NCI-H2196 (cell line): ENCODE results near the gene PXMP4.

Experiments
- DNase-seq: peaks from one replicate; lab custom pipeline; 2025; ENCODE audit not compliant: unreplicated experiment; lab: John Stamatoyannopoulos, UW

PXMP4 gene

DNA sequence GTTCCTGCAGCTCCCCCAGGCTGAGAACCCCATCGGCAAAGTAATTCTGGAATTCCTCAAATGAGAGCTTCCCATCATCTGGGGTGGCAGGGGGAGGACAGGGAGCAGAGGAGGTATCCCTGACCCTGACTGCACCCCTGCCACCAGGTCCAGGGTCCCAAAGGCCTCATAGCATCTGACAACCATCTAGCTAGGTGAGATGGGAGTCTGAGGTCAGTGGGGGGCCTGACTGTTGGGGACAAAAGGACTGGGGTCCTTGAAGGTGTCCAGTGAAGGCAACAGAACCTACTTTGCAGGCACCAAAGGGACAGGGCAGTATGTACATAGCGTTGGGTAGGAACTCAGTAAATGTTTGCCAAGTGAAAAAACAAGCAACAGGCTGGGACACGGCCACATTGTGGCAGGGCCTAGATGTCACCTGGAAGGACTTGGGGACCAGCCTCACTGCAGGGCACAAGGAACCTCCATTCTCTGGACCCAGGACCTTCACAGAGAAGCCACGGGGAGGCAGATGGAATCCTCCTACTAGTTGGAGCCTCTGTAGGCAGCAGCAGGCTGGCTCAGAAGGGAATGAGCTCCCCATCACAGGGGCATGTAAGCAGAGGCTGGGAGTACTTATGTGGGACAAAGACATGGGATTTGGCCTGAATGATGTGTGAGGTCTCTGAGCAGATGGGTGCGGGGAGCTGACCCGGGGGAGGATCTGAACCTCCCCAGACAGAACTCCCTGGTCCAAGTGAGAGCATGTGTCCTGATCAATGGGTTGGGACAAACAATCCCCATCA is 49.2 kb downstream of the PXMP4 start:
- no peak for DNase-seq

DNA sequence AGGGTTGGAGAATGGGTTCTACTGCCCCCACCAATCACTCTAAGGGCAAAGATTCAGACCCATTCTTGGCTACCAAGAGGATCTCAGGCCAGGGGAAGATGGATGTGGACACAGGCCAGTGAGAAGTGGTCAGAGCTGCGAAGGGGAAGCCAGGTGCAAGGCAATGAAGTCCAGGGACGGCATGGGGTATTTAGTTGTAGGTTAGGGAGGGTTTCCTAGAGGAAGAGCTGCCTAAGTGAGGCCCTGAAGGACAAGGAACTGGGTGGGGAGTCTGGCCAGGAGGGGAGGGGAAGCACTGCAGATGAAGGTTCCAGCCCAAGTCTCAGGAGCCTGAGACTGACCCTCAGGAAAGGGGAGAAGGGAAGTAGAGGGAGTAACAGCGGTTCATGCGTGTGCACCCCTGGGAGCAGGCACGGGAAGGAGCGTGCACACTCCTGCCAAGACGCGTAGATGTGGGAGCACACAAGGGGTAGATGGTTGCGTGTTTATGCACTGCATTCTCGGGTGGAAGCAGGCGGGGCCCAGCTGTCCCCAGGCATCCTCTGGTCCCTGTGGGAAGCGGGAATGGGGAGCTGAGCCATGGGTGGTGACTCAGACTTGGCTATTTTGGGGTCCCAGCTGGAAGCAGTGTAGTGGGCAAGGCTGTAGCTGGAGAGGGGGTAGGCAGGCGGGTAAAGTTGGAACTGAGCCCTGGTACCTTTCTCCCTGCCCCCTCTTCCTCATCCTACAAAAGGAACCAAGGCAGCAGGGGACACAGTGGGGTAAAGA is 50.1 kb downstream of the PXMP4 start:
- no peak for DNase-seq

DNA sequence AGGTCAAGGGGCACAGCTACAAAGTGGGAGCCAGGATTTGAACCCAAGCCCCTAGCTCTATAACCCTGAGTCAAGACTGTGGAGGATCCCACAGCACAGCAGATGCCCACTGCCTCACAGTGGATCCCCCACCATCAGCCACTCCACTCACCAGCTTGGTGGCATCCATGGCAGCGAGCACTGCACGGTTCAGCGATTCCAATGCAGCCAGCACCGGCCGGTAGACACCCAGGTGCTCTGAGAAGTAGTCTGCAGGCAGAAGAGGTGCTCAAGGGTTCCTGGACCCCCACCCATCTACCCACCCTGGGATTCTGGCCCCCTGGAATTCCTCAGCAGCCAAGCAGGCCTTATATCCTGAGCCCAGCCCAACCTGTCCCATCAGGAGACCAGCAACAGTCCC is 50.9 kb downstream of the PXMP4 start:
- DNase-seq: no peak

DNA sequence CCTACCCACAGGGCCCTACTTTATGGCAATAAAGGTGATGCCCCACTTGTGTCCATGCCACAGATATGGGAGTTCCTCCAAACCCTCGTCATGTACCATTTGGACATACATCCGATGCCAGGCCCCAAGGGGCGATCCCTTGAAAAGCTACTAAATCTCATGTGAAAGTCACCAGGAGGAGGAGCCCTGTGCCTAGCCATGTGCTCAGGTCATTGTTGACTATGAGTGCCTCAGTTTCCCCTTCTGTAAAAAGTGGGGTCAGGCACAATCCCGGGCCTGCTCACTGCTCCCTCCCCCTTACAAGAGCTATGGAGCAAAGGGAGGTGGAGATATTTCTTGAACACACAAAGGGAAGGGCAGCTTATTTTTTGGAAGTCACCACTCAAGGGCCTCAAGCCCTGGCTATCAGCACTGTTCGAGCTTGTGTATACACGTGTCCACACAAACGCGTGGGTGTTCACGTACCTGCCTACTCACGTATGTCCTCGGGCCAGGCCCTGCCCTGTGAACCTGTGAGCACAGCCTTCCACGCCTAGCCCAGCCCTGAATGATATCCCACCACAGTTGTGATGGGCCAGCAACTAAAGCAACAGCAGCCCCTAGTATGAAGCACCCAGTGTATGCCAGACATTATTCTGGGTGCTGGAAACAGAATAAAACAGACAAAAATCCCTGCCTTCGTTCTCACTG is 51.5 kb downstream of the PXMP4 start:
- no peak for DNase-seq

DNA sequence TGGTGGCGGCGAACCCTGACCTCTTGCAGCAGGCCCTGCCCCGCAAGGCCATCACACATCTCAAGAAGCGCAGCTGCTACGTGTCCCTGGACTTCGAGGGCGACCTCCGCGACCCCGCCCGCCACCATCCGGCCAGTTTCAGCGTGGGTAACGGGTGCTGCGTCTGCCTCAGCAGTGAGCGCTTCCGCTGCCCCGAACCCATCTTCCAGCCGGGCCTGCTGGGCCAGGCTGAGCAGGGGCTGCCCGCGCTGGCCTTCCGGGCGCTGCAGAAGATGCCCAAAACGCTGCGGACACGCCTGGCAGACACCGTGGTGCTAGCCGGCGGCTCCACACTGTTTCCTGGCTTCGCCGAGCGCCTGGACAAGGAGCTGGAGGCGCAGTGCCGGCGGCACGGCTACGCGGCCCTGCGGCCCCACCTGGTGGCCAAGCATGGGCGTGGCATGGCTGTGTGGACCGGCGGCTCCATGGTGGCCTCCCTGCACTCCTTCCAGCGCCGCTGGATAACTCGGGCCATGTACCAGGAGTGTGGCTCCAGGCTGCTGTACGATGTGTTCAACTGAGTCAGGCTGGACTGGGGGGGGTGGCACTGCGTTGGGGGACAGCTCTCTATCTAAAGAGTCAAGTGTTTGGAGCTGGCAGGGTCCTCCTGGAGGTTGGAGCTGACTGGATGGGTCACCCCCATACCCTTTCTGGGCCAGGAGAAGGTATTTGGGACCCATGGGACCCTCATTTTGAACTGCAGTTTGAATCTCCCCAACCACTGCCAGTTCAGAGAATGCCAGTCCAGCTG is 52.2 kb downstream of the PXMP4 start:
- DNase-seq: peak; percentile 90

DNA sequence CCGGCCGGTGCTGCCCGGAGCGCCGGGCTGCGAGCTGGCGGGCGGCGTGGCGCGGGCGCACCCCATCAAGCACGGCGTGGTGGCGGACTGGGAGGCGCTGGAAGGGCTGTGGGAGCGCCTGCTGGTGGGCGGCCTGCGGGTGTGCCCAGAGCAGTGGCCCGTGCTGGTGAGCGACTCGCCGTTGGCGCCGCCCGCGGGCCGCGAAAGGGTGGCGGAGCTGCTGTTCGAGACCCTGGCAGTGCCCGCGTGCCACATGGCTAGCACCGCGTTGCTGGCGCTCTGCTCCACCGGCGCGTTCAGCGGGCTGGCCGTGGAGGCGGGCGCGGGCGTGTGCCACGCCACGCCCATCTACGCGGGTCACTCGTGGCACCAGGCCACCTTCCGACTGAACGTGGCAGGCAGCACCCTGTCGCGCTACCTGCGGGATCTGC is 52.9 kb downstream of the PXMP4 start:
- peak; percentile 63 for DNase-seq

DNA sequence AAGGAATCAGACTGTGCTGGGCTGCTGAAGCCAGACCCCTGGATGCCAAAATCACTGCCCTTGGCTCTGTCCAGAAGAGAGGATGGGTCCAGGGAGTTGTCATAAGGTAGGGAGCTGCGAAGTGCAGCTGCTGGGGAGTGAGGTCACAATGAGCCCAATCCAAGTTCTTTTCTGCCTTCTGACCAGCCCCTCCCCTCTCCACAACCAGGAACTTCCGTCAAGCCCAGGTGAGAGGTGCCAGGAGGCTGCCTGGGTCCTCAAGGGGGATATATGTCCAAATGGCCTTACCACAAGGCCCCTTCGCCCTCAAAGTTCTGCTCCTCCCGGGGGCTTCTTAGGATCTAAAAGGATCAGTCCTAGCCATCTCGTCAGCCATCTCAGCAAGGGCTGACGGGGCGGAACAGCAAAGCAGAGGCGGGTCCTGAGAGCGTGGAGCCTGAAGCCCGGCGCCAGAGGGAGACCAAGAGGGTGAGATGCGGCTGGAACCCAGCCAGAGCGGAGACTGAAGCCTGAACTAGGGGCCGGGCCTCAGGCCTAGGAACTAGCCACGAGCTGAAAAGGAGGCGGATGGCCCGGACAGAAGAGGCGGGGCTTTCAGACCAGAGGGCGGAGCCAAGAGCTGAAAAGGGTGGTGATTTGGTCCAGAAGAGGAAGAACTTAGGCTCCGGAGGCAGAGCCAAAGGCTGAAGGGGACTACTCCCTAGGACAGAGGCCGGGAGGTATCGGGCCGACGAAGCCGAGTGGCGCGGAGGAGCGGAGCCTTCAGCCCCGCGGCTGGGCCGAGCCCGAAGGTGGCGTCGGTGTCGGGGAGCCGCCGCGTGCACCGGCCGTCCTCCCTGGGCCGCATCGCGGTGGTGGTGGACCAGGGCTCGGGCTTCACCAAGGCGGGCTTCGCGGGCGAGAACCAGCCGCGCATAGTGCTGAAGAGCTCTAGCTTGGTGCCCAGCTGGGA is 53.5 kb downstream of the PXMP4 start, which contains the start of gene ACTL10:
ACTL10 (plus strand) TSS at position 651 of the 952 bp plus-strand sequence. CDS start 555 bp downstream, outside the sequence.
- peak; percentile 99 for DNase-seq

DNA sequence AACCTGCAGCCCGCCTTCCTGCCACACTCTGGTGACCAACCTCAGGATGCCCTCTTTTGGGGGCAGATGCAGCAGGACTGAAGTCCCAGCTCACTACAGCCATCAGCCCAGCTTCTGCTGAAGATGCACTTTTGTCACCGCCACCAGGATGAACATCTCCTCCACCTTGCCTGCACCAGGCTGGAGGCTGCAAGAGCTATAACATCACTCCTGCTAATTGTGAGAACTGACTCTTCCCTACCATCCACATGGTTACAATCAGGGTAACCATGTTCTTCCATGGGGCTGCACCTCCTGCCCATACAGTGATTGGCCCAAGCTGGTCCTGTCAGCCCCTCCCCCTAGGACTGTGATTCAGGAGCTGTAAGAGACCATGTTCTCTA is 55.4 kb downstream of the PXMP4 start:
- peak; percentile 24 for DNase-seq

DNA sequence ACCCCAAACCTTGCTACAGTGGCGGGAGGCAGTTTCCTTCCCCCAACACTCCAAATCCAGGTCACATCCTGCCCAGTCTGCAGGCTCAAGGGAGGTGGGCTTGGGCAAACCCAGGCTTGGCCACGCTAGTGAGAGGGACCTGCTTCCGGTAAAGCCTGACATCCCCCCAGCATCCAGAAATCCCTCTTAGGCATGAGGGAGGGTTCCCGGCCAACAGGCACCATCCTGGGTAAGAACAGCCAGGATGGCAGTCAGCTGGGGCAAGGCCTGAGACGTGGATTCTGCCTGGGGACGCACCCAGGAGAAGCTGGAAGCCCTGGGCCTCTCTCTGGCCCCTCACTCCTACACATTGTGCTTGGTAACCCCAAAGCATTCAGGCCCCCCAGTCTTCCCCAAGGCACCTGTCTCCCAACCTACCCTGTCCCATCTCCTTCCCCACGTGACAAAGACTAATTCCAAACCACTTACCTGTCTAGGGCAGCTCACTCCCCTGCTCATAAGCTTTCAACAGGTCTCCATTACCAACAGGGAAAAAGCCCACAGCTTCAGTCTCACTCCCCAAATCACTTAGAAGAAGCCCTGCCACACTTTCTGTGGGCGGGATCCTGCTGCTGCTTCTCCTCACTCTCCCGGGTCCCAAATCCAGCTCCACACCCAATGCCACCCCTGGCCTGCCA is 55.9 kb downstream of the PXMP4 start:
- DNase-seq: no peak

DNA sequence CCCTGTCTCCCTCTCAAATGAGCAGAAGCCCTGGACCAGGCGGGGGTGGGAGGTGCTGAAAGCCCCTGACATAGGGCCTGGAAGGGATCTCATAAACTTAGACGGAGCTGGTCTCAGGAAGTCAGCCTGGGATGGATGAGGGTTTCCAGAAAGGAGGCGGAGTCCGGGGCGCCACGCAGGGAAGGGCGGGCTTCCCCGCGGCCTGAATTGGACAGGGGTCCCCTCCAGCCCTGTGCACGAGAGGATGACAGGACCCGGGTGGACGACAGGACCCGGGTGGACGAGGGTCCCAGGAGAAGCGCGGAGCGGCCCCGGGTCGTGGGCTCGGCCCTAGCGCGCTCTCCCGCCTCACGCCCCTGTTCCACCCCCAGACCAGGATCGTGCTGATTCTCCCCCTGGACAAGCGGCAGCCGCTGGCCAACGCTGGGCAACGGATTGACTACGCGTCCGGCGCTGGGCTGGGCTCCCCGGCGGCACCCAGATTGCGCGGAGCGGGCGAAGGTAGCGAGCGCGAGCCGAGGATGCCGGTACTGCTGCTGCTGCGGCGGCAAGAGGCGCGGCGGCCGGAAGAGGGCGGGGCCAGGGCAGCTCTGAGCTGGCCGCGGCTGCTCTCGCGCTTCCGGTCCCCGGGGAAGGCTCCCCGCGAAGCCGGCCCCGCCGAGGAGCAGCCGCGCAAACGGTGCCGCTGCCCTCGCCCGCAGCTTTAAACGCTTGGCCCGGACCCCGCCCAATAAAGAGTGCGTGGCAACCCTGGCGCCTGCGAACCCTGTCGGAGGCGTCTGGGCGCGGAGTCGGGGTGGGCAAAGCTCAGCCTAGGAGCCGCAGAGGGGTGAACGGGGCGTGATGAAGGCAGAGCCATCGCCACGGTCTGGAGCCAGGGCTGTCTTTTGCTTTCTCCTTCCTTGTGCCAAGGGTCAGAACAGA is 56.7 kb downstream of the PXMP4 start:
- peak; percentile 88 for DNase-seq

DNA sequence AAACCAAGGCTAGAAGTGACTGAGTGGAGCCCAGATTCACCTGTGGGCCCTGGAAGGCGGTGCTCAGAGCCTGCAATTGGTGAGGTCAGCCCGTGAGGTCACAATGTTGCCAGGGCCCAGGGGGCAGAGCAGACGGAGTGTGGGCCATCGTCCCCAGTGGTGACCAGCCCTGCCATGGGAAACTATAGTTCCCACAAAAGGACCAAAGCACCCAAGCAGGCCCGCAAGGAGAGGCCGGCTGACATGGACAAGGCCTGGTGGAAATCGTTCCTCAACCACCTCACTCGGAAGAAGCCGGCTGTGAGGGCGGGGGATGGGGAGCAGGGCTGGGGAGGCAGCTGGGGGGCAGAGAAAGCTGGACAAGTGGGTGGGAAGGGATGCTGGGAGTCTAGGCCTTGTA is 57.9 kb downstream of the PXMP4 start, which contains the start of gene C20orf144:
C20orf144 (plus strand) TSS at position 156 of the 400 bp plus-strand sequence; CDS start at position 175, 19 bp downstream.
- no peak for DNase-seq

DNA sequence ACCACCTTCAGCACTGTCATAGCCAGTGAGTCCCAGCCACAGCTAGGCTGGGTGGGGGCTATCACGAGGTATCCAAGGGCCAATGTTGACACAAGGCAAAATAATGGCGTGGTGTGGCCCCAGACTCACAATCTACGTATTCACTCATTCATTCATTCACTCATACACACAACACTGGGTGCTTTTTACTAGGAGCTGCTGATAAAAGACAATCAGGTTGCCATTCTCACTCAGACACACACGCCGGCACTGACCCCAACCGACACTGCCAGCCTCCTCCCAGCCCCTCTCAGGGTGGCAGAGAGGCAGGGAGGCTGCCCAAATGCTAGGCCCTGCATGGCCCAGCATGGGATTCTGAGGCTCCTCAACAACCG is 59.4 kb downstream of the PXMP4 start:
- DNase-seq: no peak

DNA sequence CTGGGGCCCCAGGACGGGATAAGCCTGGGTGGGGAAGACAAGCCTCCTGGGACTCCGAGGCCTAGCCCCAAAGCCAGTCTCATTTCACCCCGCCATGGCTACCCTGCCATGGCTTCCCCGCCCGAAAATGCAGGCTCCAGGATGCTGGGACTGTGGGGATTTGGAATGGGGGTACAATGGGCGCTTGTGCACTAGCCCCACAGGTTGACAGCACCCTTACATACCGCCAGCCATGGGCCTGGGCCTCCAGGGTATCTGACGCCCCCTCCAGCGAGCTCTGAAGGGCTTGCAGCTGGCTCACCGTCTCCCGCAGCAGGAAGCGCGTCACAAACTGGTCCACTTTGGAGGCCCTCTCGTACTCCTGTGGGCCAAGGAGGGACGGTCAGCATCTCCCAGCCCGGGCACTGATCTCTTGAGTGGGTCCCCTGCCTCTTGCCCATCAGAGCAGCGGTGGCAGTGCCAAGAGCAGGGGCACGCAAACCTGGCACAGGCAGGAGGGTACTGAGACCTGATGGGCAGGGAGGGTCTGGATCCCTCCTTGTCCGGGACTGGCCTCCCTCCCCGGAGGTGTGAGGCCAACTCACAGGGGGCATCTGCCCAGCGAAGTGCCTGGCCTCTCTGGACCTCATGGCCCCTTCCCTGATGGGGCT is 60.0 kb downstream of the PXMP4 start:
- no peak for DNase-seq

DNA sequence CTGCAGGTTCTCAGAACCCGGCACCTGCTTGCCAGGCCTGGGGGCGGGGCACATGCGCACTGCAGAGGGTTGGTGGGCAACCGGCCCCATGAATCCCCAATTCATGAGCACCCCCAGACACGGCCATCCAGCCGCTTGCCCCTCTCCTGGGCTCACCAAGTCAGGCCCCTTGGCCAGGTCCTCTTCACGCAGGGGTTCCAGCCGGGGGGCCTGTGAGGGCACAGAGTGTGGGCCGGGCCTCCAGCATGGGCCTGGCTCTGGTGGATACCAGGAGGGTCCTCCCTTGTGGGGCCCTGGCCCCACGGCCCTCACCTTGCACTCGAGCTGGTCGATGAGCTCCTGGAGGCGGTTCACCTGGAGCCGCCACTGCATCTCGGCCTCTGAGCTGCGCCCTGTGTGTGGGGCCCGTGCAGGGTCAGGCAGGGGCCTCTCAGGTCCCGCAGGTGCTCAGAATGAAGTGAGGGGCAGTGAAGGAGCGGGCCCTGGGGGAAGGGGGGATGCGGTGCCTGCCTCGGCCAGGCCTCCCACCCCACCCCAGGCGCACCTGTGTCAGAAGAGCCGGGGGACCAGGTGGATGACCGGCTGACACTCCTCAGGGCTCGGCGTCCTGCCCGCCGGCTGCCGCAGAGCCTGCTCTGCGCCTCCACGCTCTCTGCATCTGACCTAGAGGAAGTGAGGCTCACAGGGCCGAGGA is 60.6 kb downstream of the PXMP4 start:
- DNase-seq: no peak

DNA sequence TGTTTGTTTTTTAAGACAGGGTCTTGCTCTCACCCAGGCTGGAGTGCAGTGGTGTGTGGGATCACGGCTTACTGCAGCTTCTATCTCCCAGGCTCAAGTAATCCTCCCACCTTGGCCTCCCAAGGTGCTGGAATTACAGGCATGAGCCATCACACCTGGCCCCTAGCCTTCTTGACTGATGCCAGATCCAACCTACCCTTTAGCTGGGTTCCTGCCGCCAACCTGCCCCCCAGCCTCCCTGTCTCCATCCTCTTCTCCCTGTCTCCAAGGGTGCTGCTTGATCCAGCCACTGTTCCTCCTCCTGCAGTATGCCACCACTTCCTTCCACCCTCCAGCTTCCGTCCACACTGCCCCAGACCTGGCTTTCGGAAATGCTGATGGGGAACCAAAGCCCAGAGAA is 61.2 kb downstream of the PXMP4 start:
- DNase-seq: no peak

DNA sequence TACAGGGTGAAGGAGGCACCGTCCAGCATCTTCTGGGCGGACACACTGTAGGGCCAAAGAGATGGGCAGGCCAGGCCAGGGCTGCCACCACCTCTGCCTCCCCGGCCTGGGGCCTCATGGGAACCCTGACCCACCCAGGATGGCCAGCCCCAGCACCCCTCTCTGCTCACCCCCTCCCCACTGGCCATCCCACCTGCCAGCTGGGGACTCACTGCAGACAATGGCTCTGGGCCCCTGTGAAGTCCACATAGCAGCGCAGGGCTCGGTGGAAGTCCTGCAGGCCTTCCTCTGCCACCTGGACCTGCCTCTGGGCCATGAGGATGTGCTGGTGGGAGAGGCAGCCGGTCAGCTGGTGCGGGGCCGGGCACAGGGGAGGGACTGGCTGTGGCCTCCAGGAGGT is 61.6 kb downstream of the PXMP4 start:
- DNase-seq: no peak

DNA sequence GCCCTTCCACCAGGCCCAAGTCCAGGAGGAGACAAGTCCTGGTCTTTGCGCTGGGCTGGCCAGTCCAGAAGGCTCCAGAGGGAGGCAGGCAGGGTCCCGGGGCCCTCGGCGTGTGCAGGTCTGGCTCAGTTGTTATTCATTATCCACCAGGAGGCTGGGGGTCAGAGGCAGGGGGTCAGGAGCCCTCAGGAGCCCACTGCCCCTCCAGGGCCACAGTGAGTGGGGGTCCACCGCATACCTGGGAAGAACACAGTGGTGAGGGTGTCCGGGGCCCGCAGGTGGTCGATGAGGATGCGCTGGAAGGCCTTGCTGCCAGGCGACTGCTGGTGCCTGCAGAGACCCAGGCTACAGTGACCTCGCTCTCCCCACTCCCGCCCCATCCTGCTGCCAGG is 62.4 kb downstream of the PXMP4 start:
- DNase-seq: no peak
